HepG2 (cell line): ENCODE results near the gene CKS2. TPM values are rescaled to one million over a fixed set of nuclear protein-coding genes. Genes with fewer than 3 reads are reported as not detected.

Source experiments
- HNRNPLL ChIP-seq: fragments of 200-400 bp; formaldehyde crosslinking; IDR thresholded peaks from 2 replicates; pipeline ENCODE4 v1.6.1; 2017; ENCODE audit warnings: mild to moderate bottlenecking, low read depth, low read length; ENCODE audit not compliant: poor library complexity, severe bottlenecking
- KDM5A ChIP-seq: fragments of 200-600 bp; sonication (generic); IDR thresholded peaks from 2 replicates; pipeline ENCODE4 v1.7.0; 2018; ENCODE audit warnings: antibody characterized with exemption, mild to moderate bottlenecking, low read length, borderline replicate concordance
- NONO ChIP-seq, 2 experiments: fragments of 450-650 bp in 1 of 2; sonication (generic) in 1 of 2; formaldehyde crosslinking in 1 of 2; IDR thresholded peaks in 1 of 2; conservative IDR thresholded peaks in 1 of 2; 2 replicates each; pipeline versions ENCODE4 v1.6.1 to v1.8.0; 2017 to 2022; ENCODE audit warnings: mild to moderate bottlenecking in 1 of 2, missing genetic modification reagents in 1 of 2, moderate library complexity in 1 of 2
- NR3C1 ChIP-seq: sonication (generic); formaldehyde crosslinking; IDR thresholded peaks from 2 replicates; pipeline ENCODE4 v1.4.0; 2020; ENCODE audit warnings: missing genetic modification reagents
- SOX13 ChIP-seq, 3 experiments: fragments of 450-650 bp in 1 of 3; sonication (generic) in 1 of 3; formaldehyde crosslinking in 1 of 3; IDR thresholded peaks in 2 of 3; conservative IDR thresholded peaks in 1 of 3; 2 replicates each; pipeline versions ENCODE4 v1.5.0 to v1.6.1; 2016 to 2020; ENCODE audit warnings: antibody characterized with exemption in 1 of 3, mild to moderate bottlenecking in 1 of 3, missing compliant biosample characterization in 1 of 3, missing genetic modification reagents in 1 of 3, moderate library complexity in 1 of 3
- TARDBP ChIP-seq: sonication (generic); formaldehyde crosslinking; IDR thresholded peaks from 2 replicates; pipeline ENCODE4 v1.8.0; 2022; ENCODE audit warnings: mild to moderate bottlenecking, missing genetic modification reagents
- TGIF2 ChIP-seq: IDR thresholded peaks from 2 replicates; pipeline ENCODE4 v1.6.1; 2016; ENCODE audit warnings: control low read depth, missing compliant biosample characterization
- polyA plus RNA-seq, 8 experiments: library from polyadenylated mRNA; depleted of rRNA in 3 of 8; stranded (reverse) in 7 of 8; unstranded in 1 of 8; fragments of >200 nt; fragmentation: Illumina TruSeq in 4 of 8; extraction: Trizol in 4 of 8; gene quantifications; 2 replicates each; pipeline versions ENCODE4 v1.2.1 to v1.2.3, GENCODE V29; 2011 to 2016; ENCODE audit warnings: low read depth in 4 of 8, missing spikeins in 1 of 8, mixed read lengths in 1 of 8; ENCODE audit not compliant: insufficient read depth in 1 of 8
- total RNA-seq, 5 experiments: library from RNA; depleted of rRNA; stranded (reverse); fragments of >200 nt; fragmentation: Illumina TruSeq; extraction: Trizol; gene quantifications; 2 replicates each; pipeline ENCODE4 v1.2.3, GENCODE V29; 2016; ENCODE audit warnings: low read depth in 1 of 5
- TF ChIP-seq, protein P1 (sequence below): IDR thresholded peaks from 2 replicates; pipeline ENCODE4 v1.6.1; 2016; ENCODE audit warnings: low read depth, control low read depth
- TF ChIP-seq, protein P2 (sequence below): IDR thresholded peaks from 2 replicates; pipeline ENCODE4 v1.6.1; 2016
- TF ChIP-seq, protein P3 (sequence below): sonication (generic); formaldehyde crosslinking; IDR thresholded peaks from 2 replicates; pipeline ENCODE4 v1.5.0; 2020; ENCODE audit warnings: mild to moderate bottlenecking, missing genetic modification reagents, moderate library complexity

Gene CKS2
- total and polyA plus RNA-seq, 2 of the 13 experiments (the other 11 are each of a cell fraction or from before 2014, with no cell fraction given): 251 to 317 TPM

DNA sequence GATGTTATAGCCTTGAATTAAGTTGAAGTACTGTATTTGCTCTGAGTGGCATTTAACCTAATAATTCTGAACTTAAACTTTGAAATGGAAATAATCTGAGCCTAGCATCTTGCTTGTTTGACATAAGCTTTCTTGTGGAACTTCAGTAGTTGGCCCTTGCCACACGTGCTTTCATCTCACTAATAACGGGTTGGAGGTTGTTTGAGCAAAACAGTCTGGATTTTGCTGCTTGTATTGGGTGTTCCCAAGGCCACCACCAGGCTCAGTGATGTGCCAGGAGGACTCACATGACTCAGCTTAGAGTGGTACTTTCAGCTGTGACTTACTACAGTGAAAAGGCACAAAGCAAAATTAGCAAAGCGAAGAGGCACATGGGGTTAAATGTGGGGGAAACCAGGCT lies 43.0 kb downstream of the CKS2 start (continued):
- TF ChIP-seq, protein P1, sequence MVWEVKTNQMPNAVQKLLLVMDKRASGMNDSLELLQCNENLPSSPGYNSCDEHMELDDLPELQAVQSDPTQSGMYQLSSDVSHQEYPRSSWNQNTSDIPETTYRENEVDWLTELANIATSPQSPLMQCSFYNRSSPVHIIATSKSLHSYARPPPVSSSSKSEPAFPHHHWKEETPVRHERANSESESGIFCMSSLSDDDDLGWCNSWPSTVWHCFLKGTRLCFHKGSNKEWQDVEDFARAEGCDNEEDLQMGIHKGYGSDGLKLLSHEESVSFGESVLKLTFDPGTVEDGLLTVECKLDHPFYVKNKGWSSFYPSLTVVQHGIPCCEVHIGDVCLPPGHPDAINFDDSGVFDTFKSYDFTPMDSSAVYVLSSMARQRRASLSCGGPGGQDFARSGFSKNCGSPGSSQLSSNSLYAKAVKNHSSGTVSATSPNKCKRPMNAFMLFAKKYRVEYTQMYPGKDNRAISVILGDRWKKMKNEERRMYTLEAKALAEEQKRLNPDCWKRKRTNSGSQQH (CRISPR knock-in tag): 0 out of 2 replicates have a peak, but pooled peaks have one; percentile 27
- TF ChIP-seq HNRNPLL (no peak), SOX13 (IDR thresholded peaks at IDR 0.05) (no peak), SOX13 (CRISPR knock-in tag; conservative IDR thresholded peaks at IDR 0.05 in 1 of 2, IDR thresholded peaks at IDR 0.05 in 1 of 2) (0 out of 4 replicates have a peak, but pooled peaks of 1 of the 2 experiments have one; percentile 38), NONO (IDR thresholded peaks at IDR 0.05) (no peak), NONO (CRISPR knock-in tag; conservative IDR thresholded peaks at IDR 0.05) (no peak), KDM5A (no peak), NR3C1 (CRISPR knock-in tag) (no peak), TGIF2 (no peak), TARDBP (no peak)
- TF ChIP-seq, protein P2, sequence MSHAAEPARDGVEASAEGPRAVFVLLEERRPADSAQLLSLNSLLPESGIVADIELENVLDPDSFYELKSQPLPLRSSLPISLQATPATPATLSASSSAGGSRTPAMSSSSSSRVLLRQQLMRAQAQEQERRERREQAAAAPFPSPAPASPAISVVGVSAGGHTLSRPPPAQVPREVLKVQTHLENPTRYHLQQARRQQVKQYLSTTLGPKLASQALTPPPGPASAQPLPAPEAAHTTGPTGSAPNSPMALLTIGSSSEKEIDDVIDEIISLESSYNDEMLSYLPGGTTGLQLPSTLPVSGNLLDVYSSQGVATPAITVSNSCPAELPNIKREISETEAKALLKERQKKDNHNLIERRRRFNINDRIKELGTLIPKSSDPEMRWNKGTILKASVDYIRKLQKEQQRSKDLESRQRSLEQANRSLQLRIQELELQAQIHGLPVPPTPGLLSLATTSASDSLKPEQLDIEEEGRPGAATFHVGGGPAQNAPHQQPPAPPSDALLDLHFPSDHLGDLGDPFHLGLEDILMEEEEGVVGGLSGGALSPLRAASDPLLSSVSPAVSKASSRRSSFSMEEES (CRISPR knock-in tag): peak; percentile 83
- TF ChIP-seq, protein P3, sequence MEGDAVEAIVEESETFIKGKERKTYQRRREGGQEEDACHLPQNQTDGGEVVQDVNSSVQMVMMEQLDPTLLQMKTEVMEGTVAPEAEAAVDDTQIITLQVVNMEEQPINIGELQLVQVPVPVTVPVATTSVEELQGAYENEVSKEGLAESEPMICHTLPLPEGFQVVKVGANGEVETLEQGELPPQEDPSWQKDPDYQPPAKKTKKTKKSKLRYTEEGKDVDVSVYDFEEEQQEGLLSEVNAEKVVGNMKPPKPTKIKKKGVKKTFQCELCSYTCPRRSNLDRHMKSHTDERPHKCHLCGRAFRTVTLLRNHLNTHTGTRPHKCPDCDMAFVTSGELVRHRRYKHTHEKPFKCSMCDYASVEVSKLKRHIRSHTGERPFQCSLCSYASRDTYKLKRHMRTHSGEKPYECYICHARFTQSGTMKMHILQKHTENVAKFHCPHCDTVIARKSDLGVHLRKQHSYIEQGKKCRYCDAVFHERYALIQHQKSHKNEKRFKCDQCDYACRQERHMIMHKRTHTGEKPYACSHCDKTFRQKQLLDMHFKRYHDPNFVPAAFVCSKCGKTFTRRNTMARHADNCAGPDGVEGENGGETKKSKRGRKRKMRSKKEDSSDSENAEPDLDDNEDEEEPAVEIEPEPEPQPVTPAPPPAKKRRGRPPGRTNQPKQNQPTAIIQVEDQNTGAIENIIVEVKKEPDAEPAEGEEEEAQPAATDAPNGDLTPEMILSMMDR: peak; percentile 23; the same call in 1 of the 2 replicates
- TF ChIP-seq, all 625 proteins: peak for 26
